PC-9 (cell line): ENCODE data around the gene HACD2. TPM values are rescaled to one million over a fixed set of nuclear protein-coding genes. Genes with fewer than 3 reads are reported as not detected.

Experiments
- BruUV-seq: library from RNA; stranded (reverse); fragments of 400-500 nt; replicated peaks from 2 replicates; lab custom pipeline; 2021; lab: Mats Ljungman, UMichigan
- CTCF ChIA-PET: fragments of 300-600 bp; sonication (Branson Sonifier 250); formaldehyde crosslinking; loops from one replicate; lab custom pipeline; 2022; ENCODE audit warnings: antibody characterized with exemption; lab: Charles Lee
- POLR2A ChIA-PET: fragments of 300-600 bp; sonication (Branson Sonifier 250); formaldehyde crosslinking; loops from one replicate; lab custom pipeline; 2022; ENCODE audit warnings: antibody characterized with exemption; ENCODE audit not compliant: unreplicated experiment; lab: Charles Lee
- DNase-seq, 2 experiments: peaks; one replicate each; pipeline versions ENCODE4 v3.0.0 to v3.0.0-alpha.2; 2015 to 2022; ENCODE audit warnings: mixed read lengths in 1 of 2
- H2AFZ ChIP-seq: fragments of 200-600 bp; sonication (generic); 2 replicates; pipeline ENCODE4 v1.8.1; 2017; ENCODE audit warnings: antibody characterized with exemption
- H3F3A ChIP-seq: fragments of 200-600 bp; sonication (generic); 2 replicates; pipeline ENCODE4 v1.8.1; 2017; ENCODE audit warnings: antibody characterized with exemption, mild to moderate bottlenecking, low read depth; ENCODE audit not compliant: insufficient read depth
- H3K27ac ChIP-seq: fragments of 200-600 bp; sonication (generic); 2 replicates; pipeline ENCODE4 v1.6.1; 2016; ENCODE audit warnings: mixed run types
- H3K27me3 ChIP-seq: fragments of 200-600 bp; sonication (generic); 2 replicates; pipeline ENCODE4 v1.6.1; 2016; ENCODE audit warnings: low read depth, mixed run types; ENCODE audit not compliant: insufficient read depth
- H3K36me3 ChIP-seq: fragments of 200-600 bp; sonication (generic); 2 replicates; pipeline ENCODE4 v1.6.1; 2016; ENCODE audit warnings: low read depth, mixed run types
- H3K4me1 ChIP-seq: fragments of 200-600 bp; sonication (generic); replicated peaks from 2 replicates; pipeline ENCODE4 v1.6.1; 2016; ENCODE audit warnings: mixed run types; ENCODE audit not compliant: insufficient read depth
- H3K4me2 ChIP-seq: fragments of 200-600 bp; sonication (generic); 2 replicates; pipeline ENCODE4 v1.6.1; 2017; ENCODE audit warnings: mixed run types
- H3K4me3 ChIP-seq: fragments of 200-600 bp; sonication (generic); 2 replicates; pipeline ENCODE4 v1.6.1; 2016; ENCODE audit warnings: mixed run types
- H3K79me2 ChIP-seq: fragments of 200-600 bp; sonication (generic); 2 replicates; pipeline ENCODE4 v1.6.1; 2017; ENCODE audit warnings: low read depth, mixed run types
- H3K9me2 ChIP-seq: fragments of 200-600 bp; sonication (generic); 2 replicates; pipeline ENCODE4 v1.8.1; 2017; ENCODE audit warnings: mild to moderate bottlenecking; ENCODE audit not compliant: insufficient read depth
- H3K9me3 ChIP-seq: fragments of 200-600 bp; sonication (generic); 2 replicates; pipeline ENCODE4 v1.8.1; 2016; ENCODE audit warnings: low read depth; ENCODE audit not compliant: insufficient read depth
- H4K20me1 ChIP-seq: fragments of 200-600 bp; sonication (generic); 2 replicates; pipeline ENCODE4 v1.8.1; 2017; ENCODE audit not compliant: insufficient read depth
- EZH2 ChIP-seq: fragments of 200-600 bp; sonication (generic); IDR thresholded peaks from 2 replicates; pipeline ENCODE4 v1.8.0; 2017; ENCODE audit warnings: antibody characterized with exemption, low read depth
- intact Hi-C: fragments of 100-400 bp; cut with micrococcal nuclease; formaldehyde crosslinking; loops from one replicate; pipeline ENCODE4 v1.10.0; 2022; ENCODE audit not compliant: unreplicated experiment
- total RNA-seq: library from RNA; stranded (reverse); gene quantifications from 2 replicates; pipeline ENCODE4 v1.2.3, GENCODE V29; 2021
- TF ChIP-seq, protein P1 (sequence below): fragments of 200-600 bp; sonication (generic); conservative IDR thresholded peaks from 2 replicates; pipeline ENCODE4 v1.6.1; 2017; ENCODE audit warnings: mixed run types, antibody characterized with exemption, mild to moderate bottlenecking, moderate library complexity

Gene HACD2
- total RNA-seq, 1 experiment from 2014 or later = 53.3 TPM

DNA sequence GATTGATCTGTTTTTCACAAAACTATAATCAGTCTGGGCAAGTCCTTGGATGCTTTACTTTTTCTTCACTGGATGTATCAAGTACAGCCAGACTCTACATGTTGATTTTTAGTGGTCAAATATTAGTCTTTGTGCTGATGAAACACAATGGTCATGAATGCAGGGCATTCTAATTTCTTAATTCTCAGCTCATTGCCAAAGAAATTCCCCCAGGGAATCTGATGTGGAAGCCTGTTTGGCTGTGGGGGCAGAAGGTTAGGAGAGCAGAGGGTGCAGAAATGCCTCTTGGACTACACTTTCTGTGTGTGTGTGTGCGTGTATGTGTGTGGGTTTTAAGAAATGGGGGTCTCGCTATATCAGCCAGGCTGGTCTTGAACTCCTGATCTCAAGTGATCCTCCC lies 48.7 kb upstream of the HACD2 start:
- Histone ChIP-seq H3K4me2 (no peak overlapping the region), H4K20me1 (no peaks in the 10 kb centered on the region), H3F3A (peaks cover 15% of the 10 kb centered on the region; the same call in 1 of the 2 replicates), H3K9me2 (no peaks in the 10 kb centered on the region), H3K9me3 (no peaks in the 10 kb centered on the region), H3K4me3 (no peak overlapping the region), H3K4me1 (peaks cover 44% of the 10 kb centered on the region), H3K27ac (no peak overlapping the region), H2AFZ (no peak overlapping the region), H3K79me2 (no peaks in the 10 kb centered on the region), H3K36me3 (no peaks in the 10 kb centered on the region), H3K27me3 (no peaks in the 10 kb centered on the region)
- intact Hi-C loops = no loop called here
- no TSS peak for BruUV-seq
- no peak for DNase-seq
- ChIA-PET CTCF (no interaction called here), POLR2A (no interaction called here)
- no peak for TF ChIP-seq EZH2
- TF ChIP-seq, protein P1, sequence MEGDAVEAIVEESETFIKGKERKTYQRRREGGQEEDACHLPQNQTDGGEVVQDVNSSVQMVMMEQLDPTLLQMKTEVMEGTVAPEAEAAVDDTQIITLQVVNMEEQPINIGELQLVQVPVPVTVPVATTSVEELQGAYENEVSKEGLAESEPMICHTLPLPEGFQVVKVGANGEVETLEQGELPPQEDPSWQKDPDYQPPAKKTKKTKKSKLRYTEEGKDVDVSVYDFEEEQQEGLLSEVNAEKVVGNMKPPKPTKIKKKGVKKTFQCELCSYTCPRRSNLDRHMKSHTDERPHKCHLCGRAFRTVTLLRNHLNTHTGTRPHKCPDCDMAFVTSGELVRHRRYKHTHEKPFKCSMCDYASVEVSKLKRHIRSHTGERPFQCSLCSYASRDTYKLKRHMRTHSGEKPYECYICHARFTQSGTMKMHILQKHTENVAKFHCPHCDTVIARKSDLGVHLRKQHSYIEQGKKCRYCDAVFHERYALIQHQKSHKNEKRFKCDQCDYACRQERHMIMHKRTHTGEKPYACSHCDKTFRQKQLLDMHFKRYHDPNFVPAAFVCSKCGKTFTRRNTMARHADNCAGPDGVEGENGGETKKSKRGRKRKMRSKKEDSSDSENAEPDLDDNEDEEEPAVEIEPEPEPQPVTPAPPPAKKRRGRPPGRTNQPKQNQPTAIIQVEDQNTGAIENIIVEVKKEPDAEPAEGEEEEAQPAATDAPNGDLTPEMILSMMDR = no peak

DNA sequence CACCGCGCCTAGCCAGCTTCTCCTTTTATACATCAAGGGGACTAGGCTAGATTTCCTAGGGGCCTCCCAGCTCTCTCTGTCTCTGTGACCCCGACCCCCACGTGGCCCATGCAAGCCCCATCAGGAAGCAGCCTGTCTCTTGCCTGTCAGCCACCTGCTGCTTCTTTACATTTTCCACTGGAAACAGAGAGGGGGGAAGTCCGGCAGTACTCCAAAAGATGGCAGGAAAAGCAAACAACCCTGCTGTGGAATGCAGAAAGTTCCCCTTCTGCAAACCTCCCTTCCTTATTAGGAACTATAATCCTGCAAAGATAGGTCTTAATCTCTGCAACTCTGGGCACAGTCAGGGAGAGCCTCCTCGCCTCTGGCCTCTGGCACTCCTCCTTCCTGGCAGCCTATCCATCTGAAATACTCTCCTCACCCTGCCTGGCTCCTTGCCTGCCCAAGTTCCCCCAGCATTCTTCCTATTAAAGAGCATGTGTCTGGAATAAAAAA lies 47.4 kb upstream of the HACD2 start:
- H4K20me1 ChIP-seq = no peaks in the 10 kb centered on the region
- POLR2A ChIA-PET = interaction anchor here (0.6 kb wide), 1 partner anchor 45 kb away, joined by 4 read pairs; no protein-coding TSS in a partner anchor
- no TSS peak for BruUV-seq
- H3K36me3 ChIP-seq = no peaks in the 10 kb centered on the region
- no peaks in the 10 kb centered on the region for H3K79me2 ChIP-seq
- no peak overlapping the region for H2AFZ ChIP-seq
- peaks cover 11% of the 10 kb centered on the region; the same call in 1 of the 2 replicates for H3F3A ChIP-seq
- no peak overlapping the region for H3K4me3 ChIP-seq
- CTCF ChIA-PET = no interaction called here
- intact Hi-C loops = no loop called here
- H3K9me3 ChIP-seq = 0 out of 2 replicates have a peak, but pooled peaks cover 9% of the 10 kb centered on the region
- peaks cover 40% of the 10 kb centered on the region for H3K4me1 ChIP-seq
- H3K27me3 ChIP-seq = no peaks in the 10 kb centered on the region
- 0 out of 2 replicates have a peak overlapping the region, but pooled peaks have one; percentile 13 for H3K27ac ChIP-seq
- 0 out of 2 replicates have a peak overlapping the region, but pooled peaks have one; percentile 19 for H3K4me2 ChIP-seq
- peak in 1 of 2 experiments; percentile 47 for DNase-seq
- H3K9me2 ChIP-seq = no peaks in the 10 kb centered on the region
- TF ChIP-seq EZH2 = no peak
- TF ChIP-seq, protein P1 = no peak

DNA sequence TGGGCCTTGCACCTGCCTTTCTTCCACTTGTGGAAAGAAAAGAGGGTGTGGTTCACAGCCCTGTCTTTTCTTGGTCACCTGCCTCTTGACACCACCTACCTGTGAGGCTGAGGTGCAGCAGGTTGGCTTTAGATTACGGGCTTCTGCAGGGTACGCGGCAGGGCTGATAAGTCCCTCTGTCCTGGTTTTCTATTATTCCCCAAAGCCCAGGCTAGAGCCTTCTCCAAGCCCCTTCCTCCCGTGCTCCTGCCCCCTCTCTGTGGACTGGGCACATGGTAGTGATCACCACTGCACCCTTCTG lies 44.8 kb upstream of the HACD2 start:
- Histone ChIP-seq H3K9me2 (no peaks in the 10 kb centered on the region), H3K4me2 (no peak overlapping the region), H3F3A (no peaks in the 10 kb centered on the region), H3K4me1 (peaks cover 31% of the 10 kb centered on the region), H3K27me3 (no peaks in the 10 kb centered on the region), H3K27ac (no peak overlapping the region), H3K9me3 (0 out of 2 replicates have a peak, but pooled peaks cover 9% of the 10 kb centered on the region), H4K20me1 (no peaks in the 10 kb centered on the region), H2AFZ (no peak overlapping the region), H3K4me3 (no peak overlapping the region), H3K36me3 (no peaks in the 10 kb centered on the region), H3K79me2 (no peaks in the 10 kb centered on the region)
- CTCF ChIA-PET = no interaction called here
- POLR2A ChIA-PET = no interaction called here
- intact Hi-C loops = no loop called here
- no peak for DNase-seq
- BruUV-seq = no TSS peak
- TF ChIP-seq EZH2 = no peak
- TF ChIP-seq, protein P1 = peak; percentile 34; the same call in 1 of the 2 replicates
